Measurements from ENCODE around the gene NHLRC2. TPM values are rescaled to one million over a fixed set of nuclear protein-coding genes. Genes with fewer than 3 reads are reported as not detected.

NHLRC2 gene
- total RNA-seq, 1 experiment from 2014 or later: 30.9 TPM

- no peak for TF ChIP-seq CTCF (conservative IDR thresholded peaks at IDR 0.05)
- no peaks in the 10 kb centered on the region for H3K23me2 ChIP-seq (ENCODE audit: insufficient read length, low read depth, low read length, poor library complexity, severe bottlenecking)
- no peak overlapping the region for H4K91ac ChIP-seq (ENCODE audit: insufficient read length, low read depth, low read length)
- H3K4ac ChIP-seq (ENCODE audit: low read depth, low read length): no peak overlapping the region
- no peak overlapping the region for H3K14ac ChIP-seq (ENCODE audit: insufficient read depth, low read length)
- no peaks in the 10 kb centered on the region for H3K27me3 ChIP-seq (ENCODE audit: insufficient read depth, low read length)
- no peak overlapping the region for H3K56ac ChIP-seq (ENCODE audit: insufficient read length, low read depth, low read length)
- no peak overlapping the region for H3K23ac ChIP-seq (ENCODE audit: insufficient read length, low read depth, low read length)
- no peaks in the 10 kb centered on the region for H3K9me3 ChIP-seq (ENCODE audit: control insufficient read depth, low read depth, low read length)
- H2BK5ac ChIP-seq (ENCODE audit: insufficient read length, low read length): no peak overlapping the region
- H3K79me2 ChIP-seq (ENCODE audit: insufficient read depth, low read length): no peaks in the 10 kb centered on the region
- Mint-ChIP-seq H3K4me1 (no peaks in the 10 kb centered on the region), H3K27me3 (ENCODE audit: low read depth) (no peaks in the 10 kb centered on the region), H3K9me3 (peaks cover 8 to 9% of the 10 kb centered on the region in 2 experiments), H3K27ac (no peak overlapping the region), H3K36me3 (ENCODE audit: insufficient read depth in 1 of 3, low read depth in 3 of 3) (peaks cover 11 to 31% (median 27%) of the 10 kb centered on the region in 3 experiments), H3K4me3 (no peak overlapping the region)
- peaks cover 8% of the 10 kb centered on the region for H3K79me1 ChIP-seq (ENCODE audit: insufficient read depth, low read depth, low read length, poor library complexity, severe bottlenecking)
- no peak overlapping the region for H3K9ac ChIP-seq (ENCODE audit: extremely low read depth, insufficient read length, low read length)
- no peak overlapping the region for H2AK5ac ChIP-seq (ENCODE audit: insufficient read length, low read length)
- H3K18ac ChIP-seq (ENCODE audit: insufficient read length, low read depth, low read length): no peak overlapping the region
- no peak for DNase-seq
- H3K4me1 ChIP-seq (ENCODE audit: insufficient read depth, low read length): no peaks in the 10 kb centered on the region
- no peak overlapping the region for H4K8ac ChIP-seq (replicated peaks; ENCODE audit: insufficient read length, low read depth, low read length)
- H3K27ac ChIP-seq (ENCODE audit: insufficient read length, low read depth, low read length): no peak overlapping the region
- no peak overlapping the region for H3T11ph ChIP-seq (ENCODE audit: low read length)
- H2BK12ac ChIP-seq (ENCODE audit: insufficient read length, low read depth, low read length): no peak overlapping the region
- whole genome bisulfite sequencing (ENCODE audit: extremely low coverage, insufficient read length, low lambda C conversion rate): no CpG with 5 or more reads among the region's 3 CpGs
- no peak overlapping the region for H2BK15ac ChIP-seq (ENCODE audit: low read depth, low read length)
- H4K20me1 ChIP-seq (ENCODE audit: control insufficient read depth, insufficient read depth, insufficient read length): no peaks in the 10 kb centered on the region
- no peak overlapping the region for H4K5ac ChIP-seq (ENCODE audit: insufficient read length, low read depth, low read length)
- H2AFZ ChIP-seq (ENCODE audit: low read length): no peak overlapping the region
- no peak overlapping the region for H2BK120ac ChIP-seq (ENCODE audit: low read depth, low read length, poor library complexity, severe bottlenecking)
- no peak overlapping the region for H2BK20ac ChIP-seq (ENCODE audit: low read depth, low read length, poor library complexity, severe bottlenecking)
- no peak overlapping the region for H3K4me2 ChIP-seq (ENCODE audit: insufficient read depth, insufficient read length, low read length)
Measured at GRCh38 chr10:113876461-113876860, 22.0 kb downstream of the NHLRC2 start.
